ENCODE measurements around the gene ZFX.

Gene ZFX

DNA sequence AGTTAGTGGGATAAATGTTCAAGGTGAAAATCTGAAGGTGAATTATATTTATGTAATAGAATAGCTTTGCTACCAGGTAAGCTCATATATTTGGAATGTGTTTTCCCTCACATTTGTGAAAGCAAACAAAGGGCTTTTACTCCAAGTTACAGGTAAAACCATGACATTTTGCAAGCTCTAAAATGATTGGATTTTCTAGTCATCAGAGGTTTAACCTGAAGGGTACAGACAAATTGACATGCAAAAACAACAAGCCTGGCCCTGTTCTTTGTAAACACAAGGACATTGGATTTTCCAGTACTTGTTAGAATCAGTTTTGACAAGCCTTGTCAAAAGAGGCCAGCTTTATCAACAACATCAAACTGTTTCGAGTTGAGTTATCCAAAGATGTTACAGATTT lies 51.7 kb downstream of the ZFX start:
- no peak overlapping the region for H3K4me3 ChIP-seq (ENCODE audit: low read depth, low read length)
- no peaks in the 10 kb centered on the region for H3K27me3 ChIP-seq (ENCODE audit: control insufficient read depth, insufficient read depth, low read length)
- H3K36me3 ChIP-seq (ENCODE audit: control insufficient read depth, insufficient read depth, low read length), result peaks cover 14% of the 10 kb centered on the region
- no peak overlapping the region for H3K9ac ChIP-seq (ENCODE audit: low read depth, low read length)
- H3K27ac ChIP-seq (ENCODE audit: low read depth, low read length), result no peak overlapping the region
- no peaks in the 10 kb centered on the region for H3K9me3 ChIP-seq (ENCODE audit: control insufficient read depth, insufficient read depth, low read length)
- H3K4me1 ChIP-seq (ENCODE audit: control insufficient read depth, insufficient read depth, low read length), result peaks cover 3% of the 10 kb centered on the region; the same call in 1 of the 2 replicates

DNA sequence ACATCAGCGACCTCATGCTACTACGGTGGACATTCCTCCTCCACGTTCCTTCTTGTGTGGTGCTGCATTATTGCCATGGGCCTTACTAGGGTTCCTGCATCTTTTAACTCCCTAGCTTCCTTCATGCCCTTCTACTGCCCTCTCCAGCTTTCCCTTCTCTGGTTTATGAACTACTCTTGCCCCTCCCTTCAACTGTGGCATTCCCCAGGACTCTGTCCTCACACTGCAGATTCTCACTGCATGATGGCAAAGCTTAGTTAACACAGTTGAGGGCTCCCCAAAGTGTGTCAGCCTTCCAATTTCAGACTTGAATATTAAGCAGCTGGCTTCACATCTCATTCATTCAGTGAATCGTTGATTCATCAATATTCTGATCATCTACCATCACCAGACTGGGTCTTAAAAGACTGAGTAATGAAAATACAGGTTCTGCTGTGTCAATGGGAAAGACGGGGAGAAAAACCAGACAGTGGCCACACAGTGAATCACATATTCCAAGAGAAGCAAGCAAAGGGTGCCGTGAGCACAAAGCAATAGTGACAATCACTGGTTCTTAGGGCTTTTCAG lies 53.0 kb downstream of the ZFX start:
- no peak overlapping the region for H3K9ac ChIP-seq (ENCODE audit: low read depth, low read length)
- H3K27me3 ChIP-seq (ENCODE audit: control insufficient read depth, insufficient read depth, low read length), result no peaks in the 10 kb centered on the region

DNA sequence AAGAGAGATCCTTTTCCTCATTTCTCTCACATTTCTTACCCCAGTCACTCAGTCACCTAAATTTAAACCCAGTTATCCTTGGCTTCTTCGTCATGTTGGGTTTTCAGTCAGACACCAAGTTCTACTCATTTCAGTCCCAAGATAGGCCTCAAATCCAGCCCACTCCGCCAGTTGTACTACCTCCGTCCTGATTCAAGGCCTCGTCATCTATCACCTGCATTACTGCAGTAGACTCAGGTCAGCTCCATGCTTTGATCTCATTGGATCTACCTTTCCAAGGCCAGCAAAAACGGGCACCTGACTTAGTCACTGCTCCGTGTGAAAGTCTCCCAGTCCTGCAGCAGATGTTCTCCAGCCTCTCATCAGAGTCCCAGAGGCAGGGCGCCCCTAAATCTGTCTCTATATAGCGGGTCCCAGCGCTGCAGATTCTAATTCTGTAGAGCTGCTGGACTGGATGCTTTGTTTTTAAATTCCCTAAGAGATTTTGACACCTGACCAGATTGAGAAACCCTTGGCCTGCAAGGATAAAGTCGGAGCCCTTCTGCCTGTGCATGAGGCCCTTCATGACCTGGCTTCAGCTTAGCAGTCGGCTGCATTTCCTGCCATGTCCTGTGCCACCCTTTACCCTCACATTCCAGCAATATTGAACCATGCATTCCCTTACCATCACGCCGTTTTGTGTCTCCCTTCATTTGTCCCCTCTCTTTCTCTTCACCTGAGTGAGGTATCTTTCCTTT lies 53.7 kb downstream of the ZFX start:
- no peak overlapping the region for H3K27ac ChIP-seq (ENCODE audit: low read depth, low read length)
- H3K27me3 ChIP-seq (ENCODE audit: control insufficient read depth, insufficient read depth, low read length), result no peaks in the 10 kb centered on the region
- peaks cover 3% of the 10 kb centered on the region; the same call in 1 of the 2 replicates for H3K4me1 ChIP-seq (ENCODE audit: control insufficient read depth, insufficient read depth, low read length)
- H3K36me3 ChIP-seq (ENCODE audit: control insufficient read depth, insufficient read depth, low read length), result peaks cover 27% of the 10 kb centered on the region
- H3K9ac ChIP-seq (ENCODE audit: low read depth, low read length), result no peak overlapping the region
- no peaks in the 10 kb centered on the region for H3K9me3 ChIP-seq (ENCODE audit: control insufficient read depth, insufficient read depth, low read length)
- H3K4me3 ChIP-seq (ENCODE audit: low read depth, low read length), result no peak overlapping the region

More for the DNA sequence above, 53.0 kb downstream of the ZFX start:
- Histone ChIP-seq H3K4me3 (ENCODE audit: low read depth, low read length) (no peak overlapping the region), H3K9me3 (ENCODE audit: control insufficient read depth, insufficient read depth, low read length) (no peaks in the 10 kb centered on the region), H3K36me3 (ENCODE audit: control insufficient read depth, insufficient read depth, low read length) (peaks cover 20% of the 10 kb centered on the region), H3K27ac (ENCODE audit: low read depth, low read length) (no peak overlapping the region), H3K4me1 (ENCODE audit: control insufficient read depth, insufficient read depth, low read length) (peaks cover 3% of the 10 kb centered on the region; the same call in 1 of the 2 replicates)

DNA sequence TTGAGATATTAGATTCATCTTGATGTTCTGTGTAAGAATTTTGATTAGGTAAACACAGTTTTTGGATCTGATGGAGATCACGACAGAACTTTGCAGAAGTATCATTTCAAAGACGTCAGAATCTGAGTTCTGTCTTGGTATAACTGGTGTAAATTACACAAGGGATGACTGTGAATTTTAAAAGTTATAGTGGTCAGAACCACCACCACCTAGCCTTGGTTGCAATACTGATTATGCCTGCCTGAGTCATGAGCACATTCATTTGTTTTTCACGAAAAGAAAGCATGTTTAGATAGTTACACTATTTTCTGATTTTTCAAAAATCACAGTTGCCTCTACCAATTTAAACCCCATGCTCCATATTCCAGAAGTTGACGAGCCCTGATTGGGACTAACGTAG lies 54.8 kb downstream of the ZFX start:
- Histone ChIP-seq H3K27ac (ENCODE audit: low read depth, low read length) (no peak overlapping the region), H3K4me3 (ENCODE audit: low read depth, low read length) (no peak overlapping the region), H3K36me3 (ENCODE audit: control insufficient read depth, insufficient read depth, low read length) (peaks cover 37% of the 10 kb centered on the region), H3K4me1 (ENCODE audit: control insufficient read depth, insufficient read depth, low read length) (peaks cover 3% of the 10 kb centered on the region; the same call in 1 of the 2 replicates), H3K9ac (ENCODE audit: low read depth, low read length) (no peak overlapping the region), H3K9me3 (ENCODE audit: control insufficient read depth, insufficient read depth, low read length) (no peaks in the 10 kb centered on the region), H3K27me3 (ENCODE audit: control insufficient read depth, insufficient read depth, low read length) (no peaks in the 10 kb centered on the region)

DNA sequence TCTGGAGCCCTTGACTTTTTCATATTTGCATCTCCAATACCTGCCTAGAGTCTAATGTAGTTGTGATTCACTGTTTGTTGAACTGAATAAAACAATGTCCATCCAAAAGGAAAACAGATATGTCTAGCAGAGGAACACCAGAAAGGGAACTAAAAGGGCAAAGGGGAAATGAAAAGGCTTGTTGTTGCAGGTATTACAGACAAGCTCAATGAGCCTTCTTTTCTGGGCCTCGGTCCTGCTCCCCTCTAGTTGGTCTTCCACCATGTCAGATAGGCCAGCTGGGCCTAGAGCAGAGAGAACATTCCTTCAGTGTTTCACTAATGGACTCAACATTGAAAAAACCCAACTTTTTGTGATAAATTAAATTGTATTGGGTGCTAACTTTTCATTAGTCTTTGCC lies 55.4 kb downstream of the ZFX start:
- Histone ChIP-seq H3K36me3 (ENCODE audit: control insufficient read depth, insufficient read depth, low read length) (peaks cover 44% of the 10 kb centered on the region), H3K4me1 (ENCODE audit: control insufficient read depth, insufficient read depth, low read length) (peaks cover 3% of the 10 kb centered on the region; the same call in 1 of the 2 replicates), H3K4me3 (ENCODE audit: low read depth, low read length) (no peak overlapping the region), H3K27ac (ENCODE audit: low read depth, low read length) (no peak overlapping the region), H3K27me3 (ENCODE audit: control insufficient read depth, insufficient read depth, low read length) (no peaks in the 10 kb centered on the region), H3K9me3 (ENCODE audit: control insufficient read depth, insufficient read depth, low read length) (no peaks in the 10 kb centered on the region), H3K9ac (ENCODE audit: low read depth, low read length) (no peak overlapping the region)

DNA sequence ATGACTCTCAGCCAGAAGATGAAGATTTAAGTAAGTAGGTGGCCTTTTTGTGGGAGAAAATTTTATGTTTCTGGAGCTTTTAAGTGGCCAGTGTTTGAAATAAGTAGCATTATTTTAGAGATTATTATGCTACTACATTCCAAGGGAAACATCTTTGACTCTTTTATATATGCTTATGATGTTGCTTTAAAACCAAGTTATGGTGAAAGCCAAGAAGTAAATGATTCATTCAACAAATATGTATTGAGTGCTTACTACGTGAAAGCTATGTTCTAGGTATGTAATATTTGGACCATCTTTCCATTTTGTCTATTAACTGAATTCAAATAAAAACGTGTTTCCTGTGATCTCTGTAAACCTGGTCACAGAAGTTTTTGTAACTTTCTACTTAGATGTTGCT lies 58.3 kb downstream of the ZFX start:
- no peaks in the 10 kb centered on the region for H3K9me3 ChIP-seq (ENCODE audit: control insufficient read depth, insufficient read depth, low read length)
- peaks cover 63% of the 10 kb centered on the region for H3K36me3 ChIP-seq (ENCODE audit: control insufficient read depth, insufficient read depth, low read length)
- no peak overlapping the region for H3K9ac ChIP-seq (ENCODE audit: low read depth, low read length)
- H3K4me1 ChIP-seq (ENCODE audit: control insufficient read depth, insufficient read depth, low read length), result peaks cover 3% of the 10 kb centered on the region; the same call in 1 of the 2 replicates
- no peak overlapping the region for H3K4me3 ChIP-seq (ENCODE audit: low read depth, low read length)
- H3K27me3 ChIP-seq (ENCODE audit: control insufficient read depth, insufficient read depth, low read length), result no peaks in the 10 kb centered on the region
- no peak overlapping the region for H3K27ac ChIP-seq (ENCODE audit: low read depth, low read length)

DNA sequence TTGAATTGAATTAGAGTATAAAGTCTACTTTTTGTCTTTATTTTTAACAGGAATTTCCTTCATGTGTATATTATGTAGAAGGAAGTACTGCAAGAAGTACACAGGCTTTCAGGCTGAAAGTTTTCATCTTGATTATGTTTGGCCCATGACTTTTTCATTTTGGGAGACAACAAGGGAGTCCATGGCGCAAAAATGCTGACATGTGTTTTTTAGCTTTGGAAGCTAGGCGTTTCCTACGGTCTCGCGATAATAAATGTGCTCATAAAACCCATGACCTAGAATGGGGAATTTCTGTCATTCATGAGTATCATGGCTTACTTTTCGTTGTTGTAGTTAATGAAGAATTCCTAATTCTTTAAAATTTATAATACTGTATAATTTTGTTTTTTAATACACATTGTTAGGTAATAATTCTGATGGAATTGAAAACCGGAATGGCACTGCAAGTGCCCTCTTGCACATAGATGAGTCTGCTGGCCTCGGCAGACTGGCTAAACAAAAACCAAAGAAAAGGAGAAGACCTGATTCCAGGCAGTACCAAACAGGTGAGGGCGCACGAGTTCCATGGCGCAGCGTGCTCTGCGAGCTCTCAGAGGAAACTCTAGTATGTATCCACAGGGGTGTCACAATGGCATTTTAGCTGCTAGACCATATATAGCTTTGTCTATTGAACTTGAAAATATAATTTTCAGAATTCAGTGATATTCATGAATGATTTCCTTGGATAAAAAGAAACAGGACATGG lies 59.1 kb downstream of the ZFX start:
- Histone ChIP-seq H3K9ac (ENCODE audit: low read depth, low read length) (no peak overlapping the region), H3K4me3 (ENCODE audit: low read depth, low read length) (no peak overlapping the region), H3K27me3 (ENCODE audit: control insufficient read depth, insufficient read depth, low read length) (no peaks in the 10 kb centered on the region), H3K4me1 (ENCODE audit: control insufficient read depth, insufficient read depth, low read length) (peaks cover under 1% of the 10 kb centered on the region; the same call in 1 of the 2 replicates), H3K9me3 (ENCODE audit: control insufficient read depth, insufficient read depth, low read length) (no peaks in the 10 kb centered on the region), H3K27ac (ENCODE audit: low read depth, low read length) (no peak overlapping the region), H3K36me3 (ENCODE audit: control insufficient read depth, insufficient read depth, low read length) (peaks cover 59% of the 10 kb centered on the region)

DNA sequence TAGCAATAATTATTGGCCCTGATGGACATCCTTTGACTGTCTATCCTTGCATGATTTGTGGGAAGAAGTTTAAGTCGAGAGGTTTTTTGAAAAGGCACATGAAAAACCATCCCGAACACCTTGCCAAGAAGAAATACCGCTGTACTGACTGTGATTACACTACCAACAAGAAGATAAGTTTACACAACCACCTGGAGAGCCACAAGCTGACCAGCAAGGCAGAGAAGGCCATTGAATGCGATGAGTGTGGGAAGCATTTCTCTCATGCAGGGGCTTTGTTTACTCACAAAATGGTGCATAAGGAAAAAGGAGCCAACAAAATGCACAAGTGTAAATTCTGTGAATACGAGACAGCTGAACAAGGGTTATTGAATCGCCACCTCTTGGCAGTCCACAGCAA lies 60.7 kb downstream of the ZFX start:
- Histone ChIP-seq H3K9me3 (ENCODE audit: control insufficient read depth, insufficient read depth, low read length) (no peaks in the 10 kb centered on the region), H3K27me3 (ENCODE audit: control insufficient read depth, insufficient read depth, low read length) (no peaks in the 10 kb centered on the region), H3K27ac (ENCODE audit: low read depth, low read length) (no peak overlapping the region), H3K36me3 (ENCODE audit: control insufficient read depth, insufficient read depth, low read length) (peaks cover 57% of the 10 kb centered on the region), H3K9ac (ENCODE audit: low read depth, low read length) (no peak overlapping the region), H3K4me3 (ENCODE audit: low read depth, low read length) (no peak overlapping the region), H3K4me1 (ENCODE audit: control insufficient read depth, insufficient read depth, low read length) (peaks cover 4% of the 10 kb centered on the region)

DNA sequence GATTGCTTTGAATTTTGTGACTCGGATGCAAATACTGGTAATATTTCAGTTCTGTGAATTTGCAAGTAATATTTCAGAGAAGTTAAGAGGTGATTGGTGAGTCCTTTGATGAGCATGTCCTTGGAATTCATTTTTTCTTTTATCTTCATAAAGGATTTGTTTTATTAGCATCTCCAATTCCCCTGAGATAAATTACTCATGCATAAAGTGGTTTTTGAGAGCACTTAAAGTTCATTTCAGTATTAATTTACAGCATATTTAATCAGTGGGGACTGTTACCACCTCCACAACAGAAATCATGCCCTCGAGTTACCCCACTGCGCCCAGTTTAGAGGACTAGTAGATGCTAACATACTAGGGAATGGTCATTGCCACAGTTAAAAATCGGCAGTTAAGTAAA lies 65.0 kb downstream of the ZFX start:
- Histone ChIP-seq H3K9me3 (ENCODE audit: control insufficient read depth, insufficient read depth, low read length) (no peaks in the 10 kb centered on the region), H3K4me1 (ENCODE audit: control insufficient read depth, insufficient read depth, low read length) (peaks cover 13% of the 10 kb centered on the region), H3K27ac (ENCODE audit: low read depth, low read length) (no peak overlapping the region), H3K4me3 (ENCODE audit: low read depth, low read length) (no peak overlapping the region), H3K36me3 (ENCODE audit: control insufficient read depth, insufficient read depth, low read length) (peaks cover 32% of the 10 kb centered on the region), H3K9ac (ENCODE audit: low read depth, low read length) (no peak overlapping the region), H3K27me3 (ENCODE audit: control insufficient read depth, insufficient read depth, low read length) (no peaks in the 10 kb centered on the region)

DNA sequence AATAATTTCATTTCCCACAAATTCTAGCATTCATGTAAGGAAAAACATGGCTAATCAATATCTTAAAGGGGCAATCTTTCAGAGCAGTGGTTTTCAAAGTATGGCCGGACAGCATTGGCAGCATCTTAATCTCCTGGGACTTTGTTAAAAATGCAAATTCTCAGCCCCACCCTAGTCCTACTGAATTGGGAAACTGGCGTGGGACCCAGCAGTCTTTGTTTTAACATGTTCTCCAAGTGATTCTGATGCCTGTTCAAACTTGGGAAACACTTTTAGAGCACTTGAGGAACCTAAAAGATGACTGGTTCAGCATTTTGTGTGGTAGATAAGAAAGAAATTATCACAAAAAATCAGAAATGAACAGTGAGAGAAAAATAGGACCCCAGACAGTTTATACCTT lies 65.7 kb downstream of the ZFX start:
- H3K36me3 ChIP-seq (ENCODE audit: control insufficient read depth, insufficient read depth, low read length), result peaks cover 24% of the 10 kb centered on the region
- H3K4me3 ChIP-seq (ENCODE audit: low read depth, low read length), result no peak overlapping the region

DNA sequence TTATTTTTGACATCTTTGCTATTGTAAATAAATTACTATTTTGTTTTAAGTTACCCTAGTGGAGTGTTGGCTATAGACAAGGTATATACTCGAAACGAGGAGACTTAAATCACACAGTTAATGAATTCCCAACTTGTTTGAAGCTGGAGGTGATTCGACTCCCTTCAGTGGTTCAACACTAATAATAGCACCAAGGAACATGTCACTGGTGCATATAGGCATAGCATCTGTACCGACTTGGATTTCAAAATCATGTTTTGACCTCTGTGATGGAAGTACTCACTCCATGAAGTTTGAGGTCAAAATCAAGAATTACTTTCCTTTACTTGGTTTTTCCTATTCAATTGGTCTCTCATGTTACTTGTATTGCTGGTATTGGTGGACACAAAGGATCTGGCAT lies 66.5 kb downstream of the ZFX start:
- H3K4me1 ChIP-seq (ENCODE audit: control insufficient read depth, insufficient read depth, low read length), result peaks cover 13% of the 10 kb centered on the region
- no peaks in the 10 kb centered on the region for H3K9me3 ChIP-seq (ENCODE audit: control insufficient read depth, insufficient read depth, low read length)

More for the DNA sequence above, 65.7 kb downstream of the ZFX start:
- no peak overlapping the region for H3K27ac ChIP-seq (ENCODE audit: low read depth, low read length)
- H3K9ac ChIP-seq (ENCODE audit: low read depth, low read length), result no peak overlapping the region
- H3K27me3 ChIP-seq (ENCODE audit: control insufficient read depth, insufficient read depth, low read length), result no peaks in the 10 kb centered on the region
- H3K9me3 ChIP-seq (ENCODE audit: control insufficient read depth, insufficient read depth, low read length), result no peaks in the 10 kb centered on the region
- H3K4me1 ChIP-seq (ENCODE audit: control insufficient read depth, insufficient read depth, low read length), result peaks cover 13% of the 10 kb centered on the region

More for the DNA sequence above, 66.5 kb downstream of the ZFX start:
- no peak overlapping the region for H3K27ac ChIP-seq (ENCODE audit: low read depth, low read length)
- H3K36me3 ChIP-seq (ENCODE audit: control insufficient read depth, insufficient read depth, low read length), result peaks cover 17% of the 10 kb centered on the region
- no peak overlapping the region for H3K9ac ChIP-seq (ENCODE audit: low read depth, low read length)
- no peak overlapping the region for H3K4me3 ChIP-seq (ENCODE audit: low read depth, low read length)
- H3K27me3 ChIP-seq (ENCODE audit: control insufficient read depth, insufficient read depth, low read length), result no peaks in the 10 kb centered on the region

All from HUES48 (cell line).